ENCODE results near the gene CALN1.

CALN1 gene

DNA sequence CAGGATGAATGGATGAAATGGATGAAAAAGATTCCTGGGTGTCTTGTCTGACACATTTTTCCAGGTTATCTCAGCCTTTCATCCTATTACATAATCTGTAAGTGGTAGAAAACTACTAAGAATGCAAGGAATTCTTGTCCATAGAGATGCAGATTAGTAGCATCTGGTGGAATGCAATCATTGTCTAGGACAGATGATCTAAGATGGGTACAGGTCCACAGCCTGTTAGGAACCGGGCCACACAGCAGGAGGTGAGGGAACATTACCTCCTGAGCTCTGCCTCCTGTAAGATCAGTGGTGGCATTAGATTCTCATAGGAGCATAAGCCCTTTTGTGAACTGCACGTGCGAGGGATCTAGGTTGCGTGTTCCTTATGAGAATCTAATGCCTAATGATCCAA lies 225.0 kb downstream of the CALN1 start:
- no peak for DNase-seq (ENCODE audit: low read depth in 3 of 3)

GRCh38 chr7:72183835-72184234 lies 228.3 kb downstream of the CALN1 start:
- no peak for DNase-seq (ENCODE audit: low read depth in 3 of 3)

- DNase-seq (ENCODE audit: low read depth in 3 of 3) = no peak
Measured at GRCh38 chr7:72182036-72182435, 230.1 kb downstream of the CALN1 start.

GRCh38 chr7:72176875-72177274 lies 235.3 kb downstream of the CALN1 start:
- no peak for DNase-seq (ENCODE audit: low read depth in 3 of 3)

- DNase-seq (ENCODE audit: low read depth in 3 of 3) = no peak
Measured at GRCh38 chr7:72170475-72170874, 241.7 kb downstream of the CALN1 start.

DNA sequence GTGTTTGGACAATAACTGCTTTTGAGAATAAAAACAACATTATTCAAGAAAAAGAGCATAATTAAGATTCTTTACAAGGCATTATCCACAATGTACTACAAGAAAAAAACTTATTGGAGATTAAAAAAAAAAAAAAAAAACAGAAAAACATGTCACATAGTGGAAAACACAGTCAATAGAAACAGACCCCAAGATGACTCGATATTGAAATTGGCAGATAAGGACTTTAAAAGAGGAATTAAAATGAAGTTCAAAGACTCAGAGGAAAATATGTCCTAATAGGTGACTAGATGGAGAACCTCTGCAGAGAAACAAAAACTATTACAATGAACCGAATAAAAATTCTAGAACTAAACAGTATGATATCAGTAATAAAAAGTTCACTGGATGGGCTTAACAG lies 248.9 kb downstream of the CALN1 start:
- no peak for DNase-seq (ENCODE audit: low read depth in 3 of 3)

DNA sequence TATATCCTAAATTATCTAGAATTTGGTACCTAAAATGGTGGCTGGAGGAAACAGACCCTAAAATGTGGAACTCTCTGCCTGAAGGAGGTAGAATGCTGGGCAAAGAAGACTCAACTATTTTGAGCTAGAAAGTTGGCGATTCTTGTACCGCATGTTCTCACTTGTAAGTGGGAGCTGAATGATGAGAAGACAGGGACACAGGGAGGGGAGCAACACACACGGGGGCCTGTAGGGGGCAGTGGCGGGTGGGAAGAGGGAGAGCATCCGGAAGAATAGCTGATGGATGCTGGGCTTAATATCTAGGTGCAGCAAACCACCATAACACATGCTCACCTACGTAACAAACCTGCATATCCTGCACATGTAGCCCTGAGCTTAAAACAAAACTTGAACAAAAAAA lies 250.6 kb downstream of the CALN1 start:
- DNase-seq (ENCODE audit: low read depth in 3 of 3) = no peak

GRCh38 chr7:72159911-72160310 lies 252.2 kb downstream of the CALN1 start:
- no peak for DNase-seq (ENCODE audit: low read depth in 3 of 3)

- no peak for DNase-seq (ENCODE audit: low read depth in 3 of 3)
Measured at GRCh38 chr7:72156671-72157070, 255.5 kb downstream of the CALN1 start.

DNA sequence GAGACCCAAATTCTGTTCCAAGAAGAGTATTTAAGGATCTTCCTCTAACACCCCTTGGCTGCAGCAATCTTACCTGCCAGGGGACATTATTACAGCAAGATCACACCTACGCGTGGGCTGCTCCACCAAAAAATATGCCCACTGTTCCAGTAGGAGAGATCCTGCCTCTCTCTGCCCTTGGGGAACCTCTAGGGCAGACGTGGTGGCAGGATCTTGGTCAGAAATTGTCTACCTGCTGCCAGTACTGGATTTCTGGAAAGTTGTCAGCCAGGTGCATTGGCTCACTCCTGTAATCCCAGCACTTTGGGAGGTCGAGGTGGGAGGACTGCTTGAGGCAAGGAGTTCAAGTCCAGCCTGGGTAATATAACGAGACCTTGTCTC lies 259.0 kb downstream of the CALN1 start:
- DNase-seq (ENCODE audit: low read depth in 3 of 3) = no peak

GRCh38 chr7:72152161-72153131 lies 259.7 kb downstream of the CALN1 start:
- no peak for DNase-seq (ENCODE audit: low read depth in 3 of 3)

- no peak for DNase-seq (ENCODE audit: low read depth in 3 of 3)
Measured at GRCh38 chr7:72140566-72140965, 271.6 kb downstream of the CALN1 start.

DNA sequence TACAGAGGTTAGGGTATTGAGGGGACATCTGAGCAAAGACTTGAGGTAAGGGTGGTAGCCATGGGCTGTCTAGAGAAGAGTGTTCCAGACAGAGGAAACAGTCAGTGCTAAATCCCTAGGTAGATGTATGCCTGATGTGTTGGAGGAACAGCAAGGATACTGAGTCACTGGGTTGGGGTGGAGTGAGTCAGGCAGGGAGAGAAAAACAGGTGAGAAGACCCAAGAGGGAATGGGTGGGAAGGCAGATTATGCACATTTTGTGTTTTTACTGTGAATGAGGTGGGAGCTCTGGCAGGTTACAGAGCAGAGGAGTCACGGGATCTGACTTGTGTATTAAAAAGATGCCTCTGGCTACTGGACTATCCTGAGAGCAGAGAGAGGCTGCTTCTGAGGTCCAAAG lies 285.0 kb downstream of the CALN1 start:
- DNase-seq (ENCODE audit: low read depth in 3 of 3) = no peak

GRCh38 chr7:72123913-72124312 lies 288.2 kb downstream of the CALN1 start:
- DNase-seq (ENCODE audit: low read depth in 3 of 3) = no peak

- DNase-seq (ENCODE audit: low read depth in 3 of 3) = no peak
Measured at GRCh38 chr7:72118366-72118765, 293.8 kb downstream of the CALN1 start.

DNA sequence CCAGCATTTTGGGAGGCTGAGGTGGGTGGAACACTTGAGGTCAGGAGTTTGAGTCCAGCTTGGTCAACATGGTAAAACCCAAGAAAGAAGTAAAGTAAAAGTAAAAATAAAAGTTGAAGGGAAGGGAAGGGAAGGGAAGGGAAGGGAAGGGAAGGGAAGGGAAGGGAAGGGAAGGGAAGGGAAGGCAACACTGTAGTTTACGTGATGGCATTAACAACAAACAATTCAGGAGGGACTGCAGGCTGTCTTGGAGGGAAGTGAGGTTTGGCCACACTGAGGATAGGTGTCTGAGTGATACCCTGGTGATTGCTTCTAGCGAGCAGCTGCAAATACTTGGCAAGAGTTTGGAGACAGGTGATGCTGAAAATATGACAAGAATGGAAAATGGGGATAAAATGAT lies 298.0 kb downstream of the CALN1 start:
- no peak for DNase-seq (ENCODE audit: low read depth in 3 of 3)

GRCh38 chr7:72112992-72113391 lies 299.1 kb downstream of the CALN1 start:
- DNase-seq (ENCODE audit: low read depth in 3 of 3) = no peak

DNA sequence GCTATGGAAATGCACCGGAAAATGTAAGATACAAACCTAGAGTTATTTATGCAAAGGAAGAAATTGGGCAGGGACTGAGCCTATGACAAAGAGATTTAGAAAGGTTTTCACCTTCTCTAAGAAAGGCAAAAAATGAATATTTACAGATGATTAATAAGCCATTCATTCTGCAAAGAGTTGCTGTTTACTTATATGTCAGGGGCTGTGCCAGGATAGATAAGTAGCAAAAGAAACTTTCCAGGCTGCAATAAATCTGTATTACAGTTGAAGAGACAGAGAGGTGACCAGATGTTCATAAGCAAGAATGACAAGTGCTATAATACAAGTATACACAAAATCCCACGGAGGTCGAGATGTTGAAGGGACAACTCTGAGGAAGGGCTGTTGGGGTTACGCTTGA lies 299.6 kb downstream of the CALN1 start:
- no peak for DNase-seq (ENCODE audit: low read depth in 3 of 3)

DNA sequence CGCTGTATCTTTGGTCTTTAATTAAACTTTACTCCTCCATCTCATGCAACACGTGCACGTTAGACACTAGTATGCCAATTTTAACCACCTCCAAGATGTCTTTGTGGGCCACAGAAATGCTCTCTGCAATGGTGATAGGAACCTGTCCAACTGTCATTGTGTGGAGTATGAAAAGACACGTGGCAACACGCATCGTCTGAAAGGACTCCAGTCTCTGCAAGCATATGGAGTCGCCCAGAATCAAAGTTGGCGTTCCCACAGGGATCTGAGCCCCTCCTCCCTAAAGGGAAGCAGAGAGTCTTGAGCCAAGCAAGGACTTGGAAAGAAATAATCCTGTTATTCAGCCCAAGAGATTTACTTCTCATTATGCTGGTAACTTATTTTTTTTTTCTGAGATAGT lies 301.1 kb downstream of the CALN1 start:
- DNase-seq (ENCODE audit: low read depth in 3 of 3) = no peak

DNA sequence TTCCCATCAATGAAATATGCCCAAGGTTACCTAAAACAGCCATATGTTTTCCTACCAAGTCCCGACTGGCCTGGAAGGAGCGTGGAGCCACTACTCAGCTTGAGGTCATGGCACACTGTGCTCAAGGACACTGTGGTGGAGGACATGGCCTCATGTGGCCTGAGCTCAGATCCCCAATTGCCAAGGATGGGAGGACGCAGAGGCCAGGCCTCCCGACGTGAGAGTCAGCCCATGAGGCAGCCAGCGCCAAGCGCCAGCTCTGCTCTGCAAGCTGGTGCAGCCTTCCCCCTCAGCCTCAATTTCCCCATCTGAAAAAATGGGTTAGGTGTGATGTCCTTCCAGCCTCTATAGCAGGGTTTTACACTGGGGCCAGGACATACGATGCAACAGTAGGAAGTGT lies 302.6 kb downstream of the CALN1 start:
- no peak for DNase-seq (ENCODE audit: low read depth in 3 of 3)

GRCh38 chr7:72106405-72106804 lies 305.7 kb downstream of the CALN1 start:
- no peak for DNase-seq (ENCODE audit: low read depth in 3 of 3)

DNA sequence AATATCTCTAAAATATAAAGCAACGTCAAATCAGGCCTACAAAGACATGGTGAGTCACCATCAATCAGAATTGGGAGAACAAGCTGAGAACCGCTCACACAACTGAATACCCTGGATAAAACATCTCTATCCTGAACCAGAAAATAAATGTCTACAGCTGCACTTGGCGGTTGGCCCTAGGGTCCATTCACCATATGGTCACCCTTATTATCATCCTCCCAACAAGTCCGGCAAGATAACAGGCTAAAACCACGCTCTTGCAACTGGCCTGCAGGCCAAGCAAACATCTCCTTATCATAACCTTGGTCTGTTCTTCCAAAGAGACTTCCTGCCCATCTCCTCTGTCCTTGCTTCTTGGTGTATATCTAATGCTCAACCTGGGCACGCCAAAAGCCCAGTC lies 310.7 kb downstream of the CALN1 start:
- DNase-seq (ENCODE audit: low read depth in 3 of 3) = no peak

DNA sequence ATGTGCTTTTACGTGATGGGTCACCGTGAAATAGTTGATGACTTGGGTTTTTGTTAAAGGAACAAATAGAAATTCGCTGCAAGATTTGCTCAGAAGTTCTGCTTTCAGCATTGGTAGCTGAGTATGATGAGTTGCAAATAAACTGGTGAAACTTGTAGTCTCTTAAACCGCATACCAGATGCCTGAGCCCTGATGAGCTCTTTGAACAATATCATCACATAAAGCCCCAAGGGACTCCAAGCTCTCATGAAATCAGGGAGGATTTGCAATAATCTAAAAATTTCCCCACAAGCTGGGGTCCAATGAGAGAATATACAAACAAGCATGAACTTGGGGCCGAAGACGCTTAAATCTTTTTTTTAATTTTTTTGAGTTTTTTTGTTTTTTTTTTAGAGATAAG lies 312.4 kb downstream of the CALN1 start:
- no peak for DNase-seq (ENCODE audit: low read depth in 3 of 3)
